Activated naive CD8-positive, alpha-beta T cell treated with anti-CD3 and anti-CD28 coated beads, Interleukin-2, amount 50 U/mL, for 24 hours (primary cell): ENCODE measurements around the gene APOM.

Source experiments
- ATAC-seq: fragments of 150-1000 bp; cut with Tn5 transposase; one replicate; pipeline ENCODE4 v1.10.0; 2021
- DNase-seq: peaks from one replicate; pipeline ENCODE4 v3.0.0; 2021
- H3K27ac Mint-ChIP-seq: one replicate; pipeline ENCODE4 v1.8.0; 2021; ENCODE audit warnings: mild to moderate bottlenecking, mixed read lengths
- H3K27me3 Mint-ChIP-seq: one replicate; pipeline ENCODE4 v1.8.0; 2021; ENCODE audit warnings: mixed read lengths
- H3K36me3 Mint-ChIP-seq: one replicate; pipeline ENCODE4 v1.8.0; 2021; ENCODE audit warnings: low read depth, mixed read lengths
- H3K4me1 Mint-ChIP-seq: one replicate; pipeline ENCODE4 v1.8.0; 2021; ENCODE audit warnings: mixed read lengths
- H3K4me3 Mint-ChIP-seq: one replicate; pipeline ENCODE4 v1.8.0; 2021; ENCODE audit warnings: mild to moderate bottlenecking, moderate library complexity, mixed read lengths
- H3K9me3 Mint-ChIP-seq: one replicate; pipeline ENCODE4 v1.8.0; 2021; ENCODE audit warnings: mixed read lengths

APOM gene

DNA sequence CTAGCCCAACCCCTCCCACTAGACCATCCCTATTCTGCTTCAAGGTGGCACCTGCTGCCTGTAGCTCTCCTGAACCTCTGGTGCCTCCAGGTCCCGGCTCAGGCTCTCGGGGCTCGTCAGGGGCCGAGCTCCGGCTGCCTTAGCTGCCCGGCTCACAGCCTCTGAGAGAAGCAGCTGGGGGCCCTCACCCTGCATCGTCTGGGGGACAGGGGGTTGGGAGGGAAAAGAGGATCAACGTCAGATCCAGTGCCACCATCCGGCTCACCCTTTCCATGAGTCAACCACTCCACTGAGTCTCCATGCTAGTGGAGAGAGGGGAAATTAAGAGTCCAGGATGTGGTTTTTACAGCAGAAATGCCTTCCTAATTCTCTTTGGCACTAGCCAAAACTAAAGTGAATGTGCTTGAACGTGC is 16.2 kb upstream of the APOM start:
- peak overlapping the region; percentile 86 for H3K27ac Mint-ChIP-seq
- DNase-seq (peak; percentile 46), ATAC-seq (peak; percentile 82)
- peaks cover 43% of the 10 kb centered on the region for H3K36me3 Mint-ChIP-seq
- no peak overlapping the region for H3K4me3 Mint-ChIP-seq
- H3K4me1 Mint-ChIP-seq, result peaks cover 18% of the 10 kb centered on the region
- no peaks in the 10 kb centered on the region for H3K9me3 Mint-ChIP-seq
- H3K27me3 Mint-ChIP-seq, result no peaks in the 10 kb centered on the region

DNA sequence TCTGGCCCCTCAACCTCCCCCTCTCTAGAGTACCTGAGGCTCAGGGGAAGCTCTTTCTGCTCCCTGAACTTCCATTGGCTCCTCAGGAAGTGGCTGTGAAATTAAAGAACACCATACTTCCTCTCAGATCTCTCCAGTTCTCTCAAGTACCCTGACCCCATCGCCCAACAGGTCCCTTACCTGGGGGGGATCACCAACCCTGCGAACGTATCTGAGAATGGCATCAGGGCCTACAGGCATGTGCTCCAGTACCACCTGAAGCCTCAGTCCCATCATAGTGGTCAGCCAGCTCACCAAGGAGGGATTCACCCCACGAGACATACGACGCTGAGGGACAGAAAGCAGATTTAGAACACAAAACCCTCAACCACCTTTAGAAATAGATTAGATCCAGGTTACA is 15.1 kb upstream of the APOM start:
- Mint-ChIP-seq H3K9me3 (no peaks in the 10 kb centered on the region), H3K4me1 (peaks cover 21% of the 10 kb centered on the region), H3K27me3 (no peaks in the 10 kb centered on the region), H3K27ac (peak overlapping the region; percentile 75), H3K4me3 (no peak overlapping the region), H3K36me3 (peaks cover 42% of the 10 kb centered on the region)
- DNase-seq (no peak), ATAC-seq (no peak)

DNA sequence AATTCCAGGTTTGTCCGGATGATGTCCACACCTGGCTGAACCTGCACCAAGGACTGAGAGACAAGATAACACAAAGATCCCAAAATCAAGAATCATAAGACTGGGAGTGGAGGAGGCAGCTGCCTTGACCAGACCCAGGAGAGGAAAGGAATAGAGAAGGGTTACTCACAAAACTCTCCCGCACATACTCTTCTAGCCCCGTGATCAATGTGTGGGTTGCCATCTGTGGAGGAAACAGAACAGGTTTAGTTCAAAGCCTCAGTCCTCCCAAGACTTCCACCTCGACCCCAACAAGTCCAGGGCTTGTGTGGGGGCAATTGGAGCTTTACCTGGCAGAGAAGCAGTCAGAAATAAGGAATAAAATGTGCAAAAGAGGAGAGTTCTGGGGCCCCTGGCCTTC is 14.3 kb upstream of the APOM start:
- Mint-ChIP-seq H3K4me3 (no peak overlapping the region), H3K9me3 (no peaks in the 10 kb centered on the region), H3K27ac (peak overlapping the region; percentile 25), H3K4me1 (peaks cover 22% of the 10 kb centered on the region), H3K36me3 (peaks cover 41% of the 10 kb centered on the region), H3K27me3 (no peaks in the 10 kb centered on the region)
- DNase-seq (no peak), ATAC-seq (no peak)

GRCh38 chr6:31642798-31643570 is 12.7 kb upstream of the APOM start:
- Mint-ChIP-seq H3K36me3 (peaks cover 40% of the 10 kb centered on the region), H3K9me3 (no peaks in the 10 kb centered on the region), H3K4me3 (no peak overlapping the region), H3K4me1 (peaks cover 22% of the 10 kb centered on the region), H3K27me3 (no peaks in the 10 kb centered on the region), H3K27ac (no peak overlapping the region)
- no peak for ATAC-seq
- no peak for DNase-seq

DNA sequence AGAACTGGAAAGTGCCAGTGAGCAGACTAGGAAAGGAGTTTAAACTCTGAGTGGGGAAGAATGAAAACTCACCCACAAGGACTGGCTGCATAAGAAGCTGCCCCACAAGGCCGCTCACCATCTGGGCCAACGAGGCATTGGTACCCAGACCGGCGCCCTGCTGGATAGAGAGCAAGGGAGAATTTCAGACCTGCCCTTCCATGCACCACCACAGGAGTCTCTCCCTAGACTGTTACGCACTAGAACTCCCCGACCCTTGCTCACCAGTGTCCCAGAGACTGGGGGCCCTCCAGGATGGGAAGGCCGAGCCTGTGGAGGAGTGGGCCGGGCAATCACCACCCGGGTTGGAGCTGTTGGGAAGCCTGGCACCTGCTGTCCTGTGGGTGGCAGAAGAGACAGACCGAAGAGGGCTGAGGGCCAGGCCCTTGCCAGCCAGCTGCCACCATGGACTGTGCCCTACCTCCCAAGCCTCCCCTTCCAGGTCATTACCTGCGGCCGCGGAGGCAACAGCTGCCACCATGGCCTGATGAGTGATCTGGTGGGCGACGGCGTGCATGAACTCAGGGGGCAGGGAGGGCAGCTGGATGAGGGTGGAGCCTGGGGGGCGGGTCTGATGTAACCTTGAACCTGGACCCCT is 11.8 kb upstream of the APOM start:
- no peaks in the 10 kb centered on the region for H3K27me3 Mint-ChIP-seq
- ATAC-seq (no peak), DNase-seq (no peak)
- no peak overlapping the region for H3K4me3 Mint-ChIP-seq
- H3K4me1 Mint-ChIP-seq, result peaks cover 18% of the 10 kb centered on the region
- H3K36me3 Mint-ChIP-seq, result peaks cover 40% of the 10 kb centered on the region
- H3K9me3 Mint-ChIP-seq, result no peaks in the 10 kb centered on the region
- no peak overlapping the region for H3K27ac Mint-ChIP-seq

GRCh38 chr6:31645325-31645724 is 10.4 kb upstream of the APOM start:
- no peak for DNase-seq
- Mint-ChIP-seq H3K36me3 (peaks cover 40% of the 10 kb centered on the region), H3K9me3 (no peaks in the 10 kb centered on the region), H3K27me3 (no peaks in the 10 kb centered on the region), H3K4me3 (no peak overlapping the region), H3K27ac (no peak overlapping the region), H3K4me1 (peaks cover 17% of the 10 kb centered on the region)
- ATAC-seq, result no peak

- no peak for DNase-seq
- H3K27ac Mint-ChIP-seq, result peak overlapping the region; percentile 100
- H3K36me3 Mint-ChIP-seq, result peaks cover 35% of the 10 kb centered on the region
- H3K9me3 Mint-ChIP-seq, result no peaks in the 10 kb centered on the region
- H3K27me3 Mint-ChIP-seq, result no peaks in the 10 kb centered on the region
- H3K4me1 Mint-ChIP-seq, result peaks cover 51% of the 10 kb centered on the region
- peak overlapping the region; percentile 91 for H3K4me3 Mint-ChIP-seq
- ATAC-seq, result peak; percentile 66
Measured at GRCh38 chr6:31651602-31652191, 4.0 kb upstream of the APOM start.

DNA sequence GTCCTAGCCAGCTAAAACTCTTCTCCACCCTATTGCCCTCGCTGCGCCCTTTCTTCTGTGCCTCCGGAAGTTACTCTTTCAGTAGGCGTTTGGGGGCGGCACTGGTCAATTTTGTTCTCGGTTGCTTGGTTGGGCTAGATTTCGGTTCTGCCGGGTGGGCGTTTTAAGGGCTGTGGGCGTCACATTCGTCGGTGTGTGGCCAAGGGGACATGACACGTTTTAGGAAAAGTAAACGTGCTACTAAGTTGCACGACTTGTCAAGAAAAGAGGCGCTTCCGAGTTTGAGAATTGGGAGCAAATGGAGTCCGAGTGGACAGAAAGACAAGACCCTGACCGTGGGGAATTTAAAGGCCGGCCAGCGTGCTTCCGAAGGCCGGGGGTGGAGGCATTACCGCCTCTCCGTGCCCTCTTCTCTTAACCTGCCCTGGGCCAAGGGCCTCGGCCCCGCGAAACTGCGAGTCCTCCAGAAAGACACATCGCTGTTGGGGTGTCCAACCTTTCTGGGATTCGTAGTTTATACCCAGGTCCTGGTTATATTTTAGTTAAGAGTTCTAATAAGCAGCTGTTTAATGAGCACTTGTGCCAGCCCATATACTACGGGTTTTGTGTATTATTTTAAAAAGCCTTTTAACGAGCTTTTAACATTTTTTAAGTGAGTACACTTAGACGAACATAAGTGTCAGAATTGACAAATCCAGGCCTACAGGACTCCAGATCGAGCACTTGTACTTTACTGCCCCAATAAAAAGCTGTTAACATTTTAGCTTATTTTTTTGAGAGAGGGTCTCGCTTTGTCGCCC is 2.6 kb upstream of the APOM start:
- peak; percentile 86 for DNase-seq
- H3K9me3 Mint-ChIP-seq, result no peaks in the 10 kb centered on the region
- peak overlapping the region; percentile 91 for H3K4me3 Mint-ChIP-seq
- peaks cover 34% of the 10 kb centered on the region for H3K36me3 Mint-ChIP-seq
- peaks cover 63% of the 10 kb centered on the region for H3K4me1 Mint-ChIP-seq
- peak overlapping the region; percentile 100 for H3K27ac Mint-ChIP-seq
- peak; percentile 60 for ATAC-seq
- H3K27me3 Mint-ChIP-seq, result no peaks in the 10 kb centered on the region

DNA sequence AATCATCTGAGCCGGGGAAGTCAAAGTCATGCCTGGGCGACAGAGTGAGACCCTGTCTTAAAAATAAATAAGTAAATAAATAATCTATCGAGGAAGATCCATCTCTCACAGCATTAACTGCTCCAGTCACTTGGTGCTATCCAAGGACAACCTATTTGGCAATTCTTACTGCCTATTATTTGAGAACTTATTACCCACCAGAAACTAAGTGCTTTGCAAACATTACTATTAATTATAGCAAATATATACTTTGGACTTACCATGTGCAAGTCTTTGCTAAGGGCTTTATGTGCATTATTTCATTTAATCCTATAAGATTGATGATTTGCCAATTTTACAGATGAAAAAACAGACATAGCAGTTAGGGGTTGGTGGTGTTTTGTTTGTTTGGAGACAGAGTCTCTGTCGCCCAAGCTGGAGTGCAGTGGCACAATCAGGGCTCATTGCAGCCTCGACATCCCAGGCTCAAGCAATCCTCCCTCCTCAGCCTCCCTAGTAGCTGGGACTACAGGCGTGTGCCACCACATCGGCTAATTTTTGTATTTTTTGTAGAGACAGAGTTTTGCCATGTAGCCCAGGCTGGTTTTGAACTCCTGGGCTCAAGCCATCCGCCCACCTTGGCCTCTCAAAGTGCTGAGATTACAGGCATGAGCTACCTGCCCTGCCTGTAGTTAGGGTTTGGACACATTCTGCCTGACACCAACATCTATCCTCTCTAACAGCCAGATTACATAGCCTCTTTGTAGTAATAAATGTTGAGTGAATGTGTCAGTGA is 933 bp upstream of the APOM start:
- Mint-ChIP-seq H3K9me3 (no peaks in the 10 kb centered on the region), H3K27ac (no peak overlapping the region), H3K36me3 (peaks cover 28% of the 10 kb centered on the region), H3K4me1 (peaks cover 75% of the 10 kb centered on the region), H3K4me3 (no peak overlapping the region), H3K27me3 (no peaks in the 10 kb centered on the region)
- no peak for ATAC-seq
- no peak for DNase-seq

- DNase-seq, result no peak
- peaks cover 32% of the 10 kb centered on the region for H3K36me3 Mint-ChIP-seq
- no peaks in the 10 kb centered on the region for H3K27me3 Mint-ChIP-seq
- no peaks in the 10 kb centered on the region for H3K9me3 Mint-ChIP-seq
- H3K4me3 Mint-ChIP-seq, result peak overlapping the region; percentile 93
- ATAC-seq, result no peak
- peak overlapping the region; percentile 79 for H3K27ac Mint-ChIP-seq
- peaks cover 69% of the 10 kb centered on the region for H3K4me1 Mint-ChIP-seq
Measured at GRCh38 chr6:31657406-31658157, 1.9 kb downstream of the APOM start.

DNA sequence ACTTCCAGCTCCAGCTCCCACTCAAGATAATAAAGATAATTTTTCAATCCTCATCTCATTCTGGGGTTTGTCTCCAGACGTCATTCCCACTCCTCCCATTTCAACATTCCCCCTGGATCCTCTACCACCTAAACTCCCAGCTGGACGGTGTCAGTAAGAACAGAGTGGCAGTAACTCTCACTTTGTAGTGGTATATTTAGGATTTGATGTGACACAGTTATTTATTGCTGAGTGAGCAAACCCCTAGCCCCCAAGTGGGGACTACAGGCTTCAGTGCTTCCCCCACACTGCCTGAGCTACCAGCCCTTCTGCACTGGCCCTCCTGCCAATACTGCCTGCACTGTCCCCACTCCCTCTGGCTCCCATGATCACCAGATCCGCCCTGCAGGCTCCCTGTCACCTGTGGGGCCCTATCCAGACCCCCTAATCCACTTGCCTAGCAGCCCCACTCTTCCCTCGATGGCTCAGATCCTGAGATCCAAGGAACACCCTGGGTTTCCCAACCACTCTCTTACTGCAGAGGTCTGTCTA is 2.5 kb downstream of the APOM start:
- DNase-seq, result no peak
- H3K9me3 Mint-ChIP-seq, result no peaks in the 10 kb centered on the region
- peak overlapping the region; percentile 79 for H3K27ac Mint-ChIP-seq
- H3K4me3 Mint-ChIP-seq, result peak overlapping the region; percentile 93
- no peaks in the 10 kb centered on the region for H3K27me3 Mint-ChIP-seq
- H3K4me1 Mint-ChIP-seq, result peaks cover 69% of the 10 kb centered on the region
- peaks cover 36% of the 10 kb centered on the region for H3K36me3 Mint-ChIP-seq
- no peak for ATAC-seq

GRCh38 chr6:31658983-31659648 is 3.4 kb downstream of the APOM start:
- Mint-ChIP-seq H3K9me3 (no peaks in the 10 kb centered on the region), H3K36me3 (peaks cover 45% of the 10 kb centered on the region), H3K27ac (peak overlapping the region; percentile 87), H3K4me1 (peaks cover 71% of the 10 kb centered on the region), H3K4me3 (peak overlapping the region; percentile 93), H3K27me3 (no peaks in the 10 kb centered on the region)
- ATAC-seq, result no peak
- no peak for DNase-seq
